Stimulated activated CD8-positive, alpha-beta memory T cell treated with anti-CD3 and anti-CD28 coated beads, Interleukin-4, amount 100 ng/mL, for 1 hour (primary cell): ENCODE data around the gene FCRL4.
"Not testable (repeated sequence)": the region's sequence is repeated elsewhere in the genome, so short reads cannot be mapped to it uniquely, and the experiment has no call there.

Experiments
- DNase-seq, 2 donors: peaks; one replicate each; pipeline ENCODE4 v3.0.0-alpha.2; 2020; ENCODE audit warnings: low read depth in 2 of 2, low spot score in 1 of 2

FCRL4 gene

DNA sequence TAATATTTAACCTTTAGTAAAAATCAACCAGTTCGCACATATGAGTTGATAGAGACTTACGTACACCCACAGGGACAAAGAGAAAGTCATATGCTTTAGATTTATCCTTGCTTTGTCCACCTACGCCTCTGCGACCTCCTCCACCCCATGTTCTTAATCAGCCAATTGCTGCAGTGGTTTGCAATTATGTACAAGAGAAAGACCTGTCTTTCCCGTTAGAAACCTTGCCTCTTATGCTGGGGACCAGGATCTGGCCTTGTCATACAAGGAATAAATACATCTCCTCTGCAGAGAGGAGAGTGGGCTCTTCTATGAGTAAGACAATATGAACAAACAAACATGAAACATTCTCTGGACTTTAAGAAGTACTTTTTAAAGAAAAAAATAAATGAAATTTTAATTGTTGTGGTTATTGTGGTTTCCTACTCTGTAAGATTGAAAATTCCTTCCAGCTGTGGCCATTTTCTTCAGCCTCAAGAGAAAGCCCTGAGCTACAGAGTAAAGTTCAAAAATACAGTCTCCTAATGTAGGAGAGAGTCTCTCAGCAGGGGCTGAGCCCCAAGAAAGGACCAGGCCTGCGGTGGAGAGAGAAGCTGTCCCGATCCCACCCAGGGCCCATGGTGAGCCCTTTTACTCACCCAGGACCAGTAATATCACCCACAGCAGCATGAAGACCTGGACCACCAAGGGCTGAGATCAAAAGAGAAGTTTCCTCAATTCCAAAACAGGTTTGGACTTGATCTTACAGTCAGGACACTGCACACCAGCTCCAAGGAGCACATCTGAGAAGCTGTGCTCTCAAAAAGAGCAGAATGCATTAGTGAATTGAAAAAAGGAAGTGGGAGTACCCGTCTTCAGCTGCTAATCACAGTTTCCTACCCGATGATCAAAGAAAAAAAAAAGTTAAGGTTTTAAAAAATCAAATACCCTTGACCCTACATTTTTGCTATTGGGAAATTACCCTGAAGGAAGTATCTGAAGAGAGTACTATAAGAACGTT lies 45.9 kb downstream of the FCRL4 start, which contains the start of gene FCRL5:
Gene FCRL5 (minus strand): TSS at position 822 of the 1,000 bp plus-strand sequence. CDS start 153 bp downstream, at position 669.
- no peak for DNase-seq

DNA sequence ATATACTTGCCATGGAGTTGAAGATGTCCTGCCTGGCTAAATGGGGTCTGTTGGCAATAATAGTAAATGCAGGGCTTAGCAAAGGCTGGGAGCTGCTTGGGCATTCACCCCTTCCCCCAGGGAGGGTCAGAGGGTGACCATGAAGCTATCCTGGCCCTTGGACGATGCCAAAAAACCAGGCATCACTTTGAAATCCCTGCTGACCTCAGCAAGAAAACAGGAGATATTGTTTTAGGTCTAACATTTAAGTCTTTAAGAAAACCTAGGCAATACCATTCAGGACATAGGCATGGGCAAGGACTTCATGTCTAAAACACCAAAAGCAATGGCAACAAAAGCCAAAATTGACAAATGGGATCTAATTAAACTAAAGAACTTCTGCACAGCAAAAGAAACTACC lies 49.8 kb downstream of the FCRL4 start:
- not testable (repeated sequence) for DNase-seq

DNA sequence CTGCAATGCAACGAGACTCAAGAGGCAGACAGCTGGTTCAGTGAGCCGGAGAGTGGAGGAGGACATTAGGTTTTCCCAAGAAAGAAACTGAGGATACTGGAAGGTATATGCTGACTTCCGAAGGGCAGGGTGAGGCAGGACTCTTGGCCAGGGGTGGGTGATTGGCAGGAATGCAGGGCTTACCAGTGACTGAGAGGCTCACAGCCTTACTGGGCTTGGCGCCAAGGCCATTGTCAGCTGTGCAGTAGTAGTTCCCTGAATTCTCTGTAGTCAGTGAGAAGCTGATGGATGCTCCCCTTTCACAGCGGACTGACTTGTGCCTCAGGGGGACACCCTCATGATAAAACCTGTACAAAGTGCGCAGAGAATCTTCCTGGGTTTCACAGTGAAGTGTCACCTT lies 55.2 kb downstream of the FCRL4 start:
- no peak for DNase-seq

DNA sequence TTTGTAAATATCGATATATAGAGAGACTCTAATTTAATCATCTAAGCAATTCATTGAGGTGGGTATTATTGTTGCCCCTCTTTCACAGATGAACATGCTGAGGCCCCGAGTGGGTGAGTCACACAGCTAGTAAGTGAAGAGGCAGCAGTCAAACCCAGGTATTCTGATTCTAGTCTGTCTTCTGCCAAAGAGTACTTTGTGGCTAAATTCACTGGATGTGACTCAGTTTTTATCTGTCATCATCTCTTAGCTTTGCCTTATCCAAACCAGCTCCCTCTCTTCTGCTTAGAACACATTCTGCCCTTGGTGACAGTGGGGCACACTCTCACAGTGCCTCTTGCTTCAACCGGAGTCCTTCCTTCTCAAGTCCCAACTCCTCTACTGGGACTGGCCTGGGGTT lies 57.0 kb downstream of the FCRL4 start:
- no peak for DNase-seq

DNA sequence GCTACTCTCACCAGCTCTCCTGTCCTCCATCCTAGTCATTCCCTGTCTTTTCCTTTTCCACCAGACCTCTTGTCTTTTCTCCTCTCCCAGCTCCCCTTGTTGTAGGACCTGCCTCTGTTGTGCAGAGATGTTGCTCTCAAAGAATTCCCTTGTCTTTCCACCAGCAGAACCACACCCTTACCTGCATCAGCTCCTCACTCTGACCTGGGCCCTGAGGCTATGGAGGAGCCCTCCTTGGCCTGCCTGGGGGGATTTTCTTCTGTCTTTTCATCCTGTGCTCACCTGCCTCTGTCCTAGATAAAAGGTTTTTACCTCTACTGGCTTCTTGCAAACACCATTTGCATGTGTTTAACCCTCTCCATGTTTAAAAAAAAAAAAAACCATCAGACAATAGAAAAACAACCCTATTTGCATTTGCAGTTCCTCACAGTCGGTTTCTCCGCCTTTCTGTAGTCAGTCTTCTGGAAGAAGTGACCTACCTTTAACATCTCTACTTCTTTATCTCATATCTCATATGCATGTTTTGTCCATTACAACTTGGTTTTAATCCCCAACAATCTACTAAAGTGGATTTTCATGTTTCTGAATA lies 57.6 kb downstream of the FCRL4 start:
- DNase-seq: no peak

DNA sequence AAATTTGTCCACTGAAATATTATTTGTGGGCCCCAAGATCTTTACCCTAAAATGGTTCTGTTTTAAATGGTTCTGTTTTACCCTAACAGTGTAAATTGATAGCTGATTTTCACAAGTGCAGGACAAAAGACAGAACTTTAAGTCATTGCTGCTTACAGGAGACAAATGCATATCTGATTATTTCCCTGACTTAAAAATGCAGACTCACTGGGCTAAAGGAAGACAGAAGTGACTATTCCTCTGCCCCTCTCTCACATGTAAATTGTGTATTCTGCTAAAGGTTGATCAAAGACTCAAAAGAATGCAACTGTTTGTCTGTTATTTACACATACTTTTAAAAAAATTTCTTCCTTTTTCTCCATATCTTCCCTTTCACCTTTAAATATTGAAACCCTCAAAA lies 58.3 kb downstream of the FCRL4 start:
- DNase-seq: no peak

DNA sequence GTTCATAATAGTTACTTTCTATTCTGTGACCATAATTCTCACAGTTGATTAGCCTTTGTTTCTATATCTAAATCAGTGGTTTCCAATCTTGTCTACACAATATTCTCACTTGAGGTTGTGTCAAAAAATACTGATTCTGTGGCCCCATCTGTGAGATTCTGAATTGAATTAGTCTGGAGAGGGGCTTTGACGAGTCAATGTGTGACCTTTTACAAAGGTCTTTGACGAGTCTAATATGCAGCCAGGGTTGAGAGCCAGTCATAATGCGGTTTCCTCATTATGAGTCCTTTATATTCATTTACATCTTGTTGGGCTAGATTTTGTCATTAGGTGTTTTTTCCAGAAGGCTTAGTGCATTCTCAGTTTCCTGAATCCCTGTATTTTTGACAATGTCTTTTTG lies 65.3 kb downstream of the FCRL4 start:
- DNase-seq: no peak

DNA sequence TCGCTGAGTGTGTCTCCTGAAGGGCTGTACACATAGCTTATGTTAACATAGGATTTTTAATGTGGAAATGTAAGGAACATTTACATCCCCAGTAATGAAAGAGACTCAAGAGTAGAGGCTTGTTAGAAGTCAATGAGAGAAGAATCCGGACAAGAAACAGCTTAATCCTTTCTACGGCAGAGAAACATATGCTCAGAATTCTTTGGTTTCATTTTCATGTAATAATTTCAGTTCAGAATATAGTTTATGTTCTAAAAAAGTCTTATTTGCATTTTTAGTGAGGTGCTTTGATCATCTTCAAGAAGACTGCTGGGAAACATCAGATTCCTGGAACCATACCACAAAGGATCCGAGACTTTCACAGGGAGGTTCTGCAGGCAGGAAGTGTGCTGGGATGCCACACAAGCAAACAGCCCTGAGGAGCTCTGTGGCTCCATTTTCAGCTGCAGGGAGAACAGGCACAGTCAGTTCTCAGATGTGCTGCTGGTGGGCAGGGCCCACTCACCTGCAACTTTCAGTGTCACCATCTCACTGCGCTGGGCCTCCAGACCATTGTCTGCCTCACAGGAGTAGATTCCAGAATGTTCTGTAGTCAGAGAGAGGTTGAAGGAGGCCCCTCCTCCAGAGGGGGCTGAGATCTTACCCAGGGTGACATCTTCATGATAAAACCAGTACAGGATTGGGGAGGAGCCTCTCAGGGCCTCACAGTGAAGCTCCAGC lies 74.0 kb downstream of the FCRL4 start:
- no peak for DNase-seq
